PC-9 (cell line): ENCODE measurements around the gene DCUN1D1.

Source experiments
- CTCF ChIP-seq: fragments of 200-600 bp; sonication (generic); conservative IDR thresholded peaks from 2 replicates; pipeline ENCODE4 v1.6.1; 2017; ENCODE audit warnings: mixed run types, antibody characterized with exemption, mild to moderate bottlenecking, moderate library complexity
- EZH2 ChIP-seq: fragments of 200-600 bp; sonication (generic); IDR thresholded peaks from 2 replicates; pipeline ENCODE4 v1.8.0; 2017; ENCODE audit warnings: antibody characterized with exemption, low read depth

- TF ChIP-seq CTCF: no peak
- no peak for TF ChIP-seq EZH2
These were observed 3.5 kb upstream of the DCUN1D1 start for GRCh38 chr3:182983876-182984275.
